Testis (tissue), 2 donors: ENCODE data around the gene ZNF683.
"Not testable (repeated sequence)": the region's sequence is repeated elsewhere in the genome, so short reads cannot be mapped to it uniquely, and the experiment has no call there.

Source experiments
- POLR2A ChIP-seq: fragments of 450-650 bp; IDR thresholded peaks from one replicate; pipeline ENCODE4 v1.6.1; 2017; ENCODE audit warnings: antibody characterized with exemption, mild to moderate bottlenecking, moderate library complexity
- TF ChIP-seq, protein P1 (sequence below), 3 experiments: fragments of 450-650 bp in 2 of 3; fragments of 200-600 bp in 1 of 3; sonication (generic) in 1 of 3; IDR thresholded peaks; one replicate each; pipeline ENCODE4 v1.5.1; 2016 to 2019; ENCODE audit warnings: antibody characterized with exemption in 3 of 3, mild to moderate bottlenecking in 2 of 3, moderate library complexity in 1 of 3

DNA sequence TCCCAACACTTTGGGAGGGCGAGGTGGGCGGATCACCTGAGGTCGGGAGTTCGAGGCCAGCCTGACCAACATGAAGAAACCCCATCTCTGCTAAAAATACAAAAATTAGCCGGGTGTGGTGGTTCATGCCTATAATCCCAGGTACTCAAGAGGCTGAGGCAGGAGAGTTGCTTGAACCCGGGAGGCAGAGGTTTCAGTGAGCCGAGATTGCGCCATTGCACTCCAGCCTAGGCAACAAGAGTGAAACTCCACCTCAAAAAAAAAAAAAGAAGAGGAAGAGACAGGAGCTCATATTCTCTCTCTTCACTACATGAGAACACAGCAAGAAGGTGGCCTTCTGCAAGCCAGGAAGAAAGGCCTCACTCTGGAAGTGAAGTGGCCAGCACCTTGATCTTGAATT lies 39.2 kb downstream of the ZNF683 start:
- TF ChIP-seq, protein P1, sequence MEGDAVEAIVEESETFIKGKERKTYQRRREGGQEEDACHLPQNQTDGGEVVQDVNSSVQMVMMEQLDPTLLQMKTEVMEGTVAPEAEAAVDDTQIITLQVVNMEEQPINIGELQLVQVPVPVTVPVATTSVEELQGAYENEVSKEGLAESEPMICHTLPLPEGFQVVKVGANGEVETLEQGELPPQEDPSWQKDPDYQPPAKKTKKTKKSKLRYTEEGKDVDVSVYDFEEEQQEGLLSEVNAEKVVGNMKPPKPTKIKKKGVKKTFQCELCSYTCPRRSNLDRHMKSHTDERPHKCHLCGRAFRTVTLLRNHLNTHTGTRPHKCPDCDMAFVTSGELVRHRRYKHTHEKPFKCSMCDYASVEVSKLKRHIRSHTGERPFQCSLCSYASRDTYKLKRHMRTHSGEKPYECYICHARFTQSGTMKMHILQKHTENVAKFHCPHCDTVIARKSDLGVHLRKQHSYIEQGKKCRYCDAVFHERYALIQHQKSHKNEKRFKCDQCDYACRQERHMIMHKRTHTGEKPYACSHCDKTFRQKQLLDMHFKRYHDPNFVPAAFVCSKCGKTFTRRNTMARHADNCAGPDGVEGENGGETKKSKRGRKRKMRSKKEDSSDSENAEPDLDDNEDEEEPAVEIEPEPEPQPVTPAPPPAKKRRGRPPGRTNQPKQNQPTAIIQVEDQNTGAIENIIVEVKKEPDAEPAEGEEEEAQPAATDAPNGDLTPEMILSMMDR (IDR thresholded peaks at IDR 0.05) = not testable (repeated sequence)
- not testable (repeated sequence) for TF ChIP-seq POLR2A
